GM15510 (cell line): ENCODE measurements around the gene DSG2.
A peak's percentile ranks its signal among the peaks of the same experiment; 100 is the strongest.

Experiments
- POLR2A ChIP-seq: IDR thresholded peaks from 3 replicates; pipeline ENCODE4 v1.6.1; 2011; ENCODE audit warnings: borderline replicate concordance; ENCODE audit not compliant: insufficient read length; ENCODE audit errors: extremely low read depth

The DSG2 gene

DNA sequence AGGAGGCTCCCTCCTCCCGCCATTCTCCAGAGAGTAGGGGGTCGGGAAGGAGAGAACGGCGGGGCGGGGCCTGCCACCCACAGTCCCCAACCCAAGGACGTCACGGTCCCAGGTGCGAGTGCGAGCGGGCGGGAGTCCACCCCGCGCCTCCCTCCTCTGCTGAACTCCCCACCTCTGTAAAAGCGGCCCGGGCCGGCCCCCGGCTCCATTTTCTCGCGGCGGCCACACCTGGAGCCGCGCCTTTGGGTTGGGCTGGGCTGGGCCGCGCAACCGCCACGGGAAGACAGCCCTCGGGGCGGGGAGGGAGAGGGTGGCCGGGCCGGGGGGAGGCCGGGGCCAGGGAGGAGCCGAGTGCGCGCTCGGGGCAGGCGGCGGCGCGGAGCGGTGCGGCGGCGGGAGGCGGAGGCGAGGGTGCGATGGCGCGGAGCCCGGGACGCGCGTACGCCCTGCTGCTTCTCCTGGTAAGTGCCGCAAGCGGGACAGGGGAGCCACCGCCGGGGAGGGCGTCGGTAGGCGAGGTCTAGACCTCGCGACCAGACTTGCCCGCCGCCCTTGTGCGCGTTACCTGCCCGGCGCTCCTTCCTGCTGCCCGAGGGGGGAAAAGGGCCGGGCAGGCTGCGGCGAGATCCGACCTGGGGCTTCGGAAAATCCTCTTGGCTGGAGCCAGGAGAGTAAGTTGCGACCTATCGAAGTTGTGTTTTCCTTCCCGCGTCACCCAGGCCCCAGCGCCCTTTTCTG lies at the start of gene DSG2:
TSS of gene DSG2 (plus strand) at position 342 of the 738 bp plus-strand sequence. CDS start at position 417, 75 bp downstream.
- peak; percentile 44 for TF ChIP-seq POLR2A

DNA sequence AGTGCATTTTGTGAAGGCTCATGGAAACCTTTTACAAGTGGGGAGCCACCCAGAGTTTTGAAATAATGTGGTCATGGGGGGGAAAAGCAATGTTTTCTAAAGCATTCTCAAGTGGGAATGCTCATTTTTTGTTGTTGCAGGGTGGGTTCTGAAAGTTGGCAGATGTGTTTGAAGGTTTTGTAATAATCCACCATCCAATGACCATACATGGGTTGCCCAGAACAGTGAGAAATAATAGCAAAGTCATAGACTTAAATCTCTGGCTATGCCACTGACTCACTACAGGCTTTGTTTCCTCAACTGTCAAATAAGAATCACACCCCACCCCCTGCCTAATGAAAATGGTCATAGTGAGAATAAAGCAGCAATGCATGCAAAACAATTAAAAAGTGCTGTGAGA lies 47.6 kb upstream of the DSG2 start:
- TF ChIP-seq POLR2A, result no peak

DNA sequence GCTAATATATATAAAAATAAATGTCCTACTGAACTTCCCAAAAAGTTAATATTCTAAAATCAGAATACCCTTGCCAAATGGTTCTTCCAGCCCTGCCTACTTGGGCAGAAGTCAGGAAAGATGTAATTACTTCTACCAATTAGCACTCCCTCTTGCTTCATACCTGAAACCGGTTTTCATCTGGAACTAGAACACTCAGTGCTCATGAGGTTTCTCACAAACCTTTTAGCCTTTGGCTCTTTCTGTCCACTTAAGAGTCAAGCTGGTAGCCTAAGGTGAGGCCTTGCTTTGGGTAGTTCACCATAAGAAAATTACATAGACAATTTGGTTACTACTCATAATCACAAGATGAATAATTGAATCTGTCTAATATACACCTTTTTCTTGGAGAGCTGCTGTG lies 46.4 kb upstream of the DSG2 start:
- no peak for TF ChIP-seq POLR2A

DNA sequence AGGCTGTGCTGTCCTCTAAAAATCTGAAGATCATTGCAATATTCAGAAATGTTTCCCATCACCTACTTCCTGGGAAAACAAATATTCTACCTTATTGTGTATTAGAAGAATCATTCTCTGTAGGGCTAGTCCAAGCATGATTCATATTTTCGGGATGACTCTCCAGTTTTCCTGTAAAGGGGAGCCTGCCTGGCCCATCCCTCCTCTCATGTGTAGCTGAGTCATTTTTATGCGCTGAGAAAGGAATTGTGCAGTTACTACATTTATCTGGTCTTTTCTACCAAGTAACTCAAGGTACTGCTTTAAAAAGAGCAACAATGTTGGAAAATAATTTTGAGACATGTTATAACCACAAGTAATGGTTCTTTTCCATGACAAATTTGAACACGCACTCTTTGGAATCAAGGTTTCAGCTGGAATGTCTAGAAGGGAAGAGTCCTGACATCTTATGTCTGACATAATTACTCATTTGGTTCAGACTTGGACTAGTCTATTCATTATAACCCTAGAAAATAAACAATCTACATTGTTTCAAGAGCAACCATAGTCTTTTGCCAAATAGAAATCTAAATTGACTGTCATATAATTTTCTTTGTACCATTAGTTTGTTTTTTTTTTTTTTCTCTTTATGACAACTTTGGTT lies 43.8 kb upstream of the DSG2 start:
- no peak for TF ChIP-seq POLR2A

DNA sequence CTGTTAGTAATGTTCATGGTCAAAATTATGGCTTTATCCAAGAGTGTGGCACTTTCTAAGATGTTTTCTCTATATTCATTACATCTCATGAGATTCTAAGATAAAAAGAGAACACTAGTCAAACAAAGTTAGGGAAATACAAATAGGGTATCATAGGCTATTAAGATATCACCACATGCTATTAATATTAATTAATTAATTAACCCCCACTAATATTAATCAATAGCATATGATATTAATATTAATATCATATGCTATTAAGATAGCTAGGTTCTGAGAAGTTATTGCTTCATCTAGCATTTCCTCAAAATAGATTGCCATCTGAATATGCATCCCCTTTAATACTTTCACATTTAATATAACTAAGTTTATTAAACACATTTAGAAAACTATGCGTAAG lies 28.3 kb upstream of the DSG2 start:
- TF ChIP-seq POLR2A, result no peak

DNA sequence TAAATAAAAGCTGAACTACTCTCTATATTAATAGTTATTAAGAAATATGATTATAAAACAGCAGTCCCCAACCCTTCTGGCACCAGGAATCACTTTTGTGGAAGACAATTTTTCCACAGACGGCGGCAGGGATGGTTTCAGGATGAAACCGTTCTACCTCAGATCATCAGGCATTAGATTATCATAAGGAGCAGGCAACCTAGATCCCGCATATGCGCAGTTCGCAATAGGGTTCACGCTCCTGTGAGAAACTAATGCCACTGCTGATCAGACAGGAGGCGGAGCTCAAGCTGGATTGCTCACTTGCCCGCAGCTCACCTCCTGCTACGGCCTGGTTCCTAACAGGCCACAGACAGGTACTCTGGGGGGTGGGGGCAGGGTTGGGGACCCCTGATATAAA lies 19.3 kb upstream of the DSG2 start:
- TF ChIP-seq POLR2A, result no peak

DNA sequence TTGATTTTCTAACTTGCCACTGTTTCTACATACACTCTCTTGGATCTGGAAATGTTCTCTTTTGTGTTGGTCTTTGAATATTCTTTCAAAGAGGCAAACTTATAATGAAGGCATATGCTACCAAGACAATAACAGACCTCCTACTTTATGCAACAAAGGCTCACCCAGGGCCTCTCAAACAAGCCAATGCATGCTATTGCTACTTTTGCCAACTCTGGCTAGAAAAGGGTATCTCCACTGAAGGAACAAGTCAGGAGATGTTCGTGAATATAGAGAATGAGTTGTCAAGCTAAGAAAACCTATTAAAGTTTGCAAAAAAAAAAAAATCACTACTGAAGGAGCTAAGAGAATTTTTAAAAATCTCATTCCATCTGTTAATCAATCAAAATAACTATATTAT lies 15.9 kb upstream of the DSG2 start:
- TF ChIP-seq POLR2A, result no peak

DNA sequence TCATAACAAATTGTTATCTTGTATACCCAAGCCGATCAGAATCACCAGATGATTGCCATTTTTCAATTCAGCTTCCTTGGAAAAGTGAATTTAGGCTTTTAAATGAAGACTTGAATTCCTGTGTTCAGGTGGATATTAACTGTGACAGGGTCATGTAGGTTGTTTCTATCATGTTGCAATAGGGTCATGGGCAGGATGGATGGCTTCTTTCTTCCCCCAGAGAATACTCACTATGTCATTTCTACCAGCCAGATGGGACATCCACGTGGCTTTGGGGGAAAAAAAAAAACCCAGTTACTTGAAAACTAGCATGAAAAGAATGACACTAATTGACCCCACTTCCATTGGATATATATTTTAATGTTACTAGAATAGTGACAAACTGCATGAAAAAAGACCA lies 14.6 kb upstream of the DSG2 start:
- no peak for TF ChIP-seq POLR2A

DNA sequence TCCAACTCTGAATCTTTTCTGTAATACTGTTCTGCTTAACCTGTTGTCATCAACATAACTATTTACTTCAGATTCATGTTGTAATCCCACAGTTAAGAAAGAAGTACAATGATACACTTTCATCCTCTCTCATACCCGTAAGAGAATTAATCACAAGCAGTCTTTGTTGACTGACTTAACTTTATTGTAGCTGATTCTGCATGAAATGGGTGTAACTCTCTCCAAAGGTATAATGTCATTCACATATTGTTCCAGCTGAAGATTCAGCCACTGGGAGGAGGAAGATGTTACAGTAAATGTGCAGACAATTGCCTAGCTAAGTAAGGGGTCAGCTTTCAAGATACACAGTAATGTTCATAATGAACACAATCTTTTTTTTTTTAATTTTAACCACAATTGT lies 13.5 kb upstream of the DSG2 start:
- no peak for TF ChIP-seq POLR2A

DNA sequence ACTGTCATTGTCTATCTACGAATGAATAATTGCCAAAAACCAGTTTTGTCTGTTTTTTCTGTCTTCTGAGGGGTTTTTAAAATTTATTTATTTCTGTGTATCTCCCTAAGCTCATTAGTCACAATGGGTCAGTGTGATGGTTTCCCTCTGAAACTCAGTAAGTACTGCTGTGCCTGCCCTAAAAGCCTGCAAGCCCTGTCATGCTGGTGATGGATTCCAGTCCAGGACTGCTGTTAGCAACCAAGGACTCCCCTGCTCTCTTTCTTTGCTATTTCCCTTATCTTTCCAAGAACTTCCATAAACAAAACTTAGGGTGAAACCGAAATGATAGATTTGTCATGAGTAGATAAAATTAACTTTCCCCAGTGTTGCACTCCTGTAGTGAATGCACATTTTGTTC lies 11.8 kb upstream of the DSG2 start:
- no peak for TF ChIP-seq POLR2A

DNA sequence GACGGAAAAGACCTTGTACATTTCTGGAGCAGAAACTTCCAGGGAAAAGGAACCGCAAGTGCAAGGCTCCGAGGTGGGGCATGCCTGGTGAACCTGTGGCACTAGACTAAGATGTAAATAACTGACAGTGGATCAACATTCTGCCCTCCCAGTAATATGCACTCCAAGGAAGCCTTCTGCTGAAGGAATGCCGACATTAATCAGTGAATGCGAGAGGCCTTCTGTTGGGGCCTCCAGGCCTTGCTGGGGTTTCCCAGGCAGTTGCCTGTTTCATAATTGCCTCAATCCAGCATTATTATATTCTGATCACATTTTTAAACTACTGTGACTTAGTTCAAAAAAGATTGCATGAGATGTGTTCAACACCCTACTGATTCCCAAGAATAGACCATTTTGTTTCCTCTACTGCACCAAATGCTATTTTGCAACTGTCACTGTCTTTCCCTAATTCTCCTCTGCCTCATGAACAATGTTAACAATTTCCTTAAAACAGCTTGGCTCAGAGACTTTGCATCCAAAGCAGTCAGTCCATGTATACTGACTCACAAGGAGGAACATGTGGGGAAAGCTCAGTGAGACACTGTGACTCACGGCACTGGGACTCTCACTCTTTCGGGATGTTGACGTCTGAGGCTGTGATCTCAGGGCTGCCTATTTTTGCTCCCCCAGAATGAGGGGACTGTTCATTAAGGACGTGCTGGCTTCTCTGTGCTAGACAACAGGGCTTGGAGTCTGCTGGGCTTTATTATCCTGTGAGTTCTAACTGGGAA lies 10.5 kb upstream of the DSG2 start:
- TF ChIP-seq POLR2A, result no peak

DNA sequence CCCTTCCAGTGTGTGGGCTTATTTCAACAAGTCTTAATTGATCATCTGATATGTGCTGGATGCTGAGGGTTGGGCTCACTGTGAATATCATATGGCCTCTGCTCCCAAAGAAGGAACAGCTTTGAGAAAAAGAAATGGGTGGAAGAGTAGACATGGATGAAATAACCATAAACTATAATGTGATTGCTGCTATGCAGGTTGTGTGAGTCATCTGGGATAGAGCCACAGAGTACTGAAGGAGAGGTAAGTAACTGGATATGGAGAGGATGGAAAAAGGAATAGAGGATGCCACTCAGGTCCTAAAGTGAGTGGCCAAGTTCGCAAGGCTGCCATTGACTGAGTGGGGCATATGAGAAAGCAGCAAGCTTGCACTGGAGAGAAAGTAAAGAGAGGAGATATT lies 8.7 kb upstream of the DSG2 start:
- TF ChIP-seq POLR2A, result no peak

DNA sequence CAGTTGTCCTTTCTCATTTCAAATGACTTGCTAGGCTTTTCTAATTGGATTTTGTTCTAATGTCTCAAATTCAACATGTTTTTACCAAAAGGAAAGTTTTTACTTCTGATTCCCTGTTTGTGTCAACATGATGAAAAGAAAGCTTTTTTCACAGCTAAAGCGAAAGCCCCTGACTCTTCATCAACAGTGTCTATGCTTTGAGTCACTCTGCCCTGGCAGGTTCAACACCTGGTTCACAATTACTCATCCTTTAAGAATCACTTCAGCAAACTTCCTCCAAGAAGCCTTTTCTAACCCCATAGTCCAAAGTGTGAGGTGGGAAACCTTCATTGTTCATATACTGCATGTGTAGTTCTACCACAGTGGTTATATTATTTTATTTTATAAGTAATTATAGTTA lies 7.6 kb upstream of the DSG2 start:
- TF ChIP-seq POLR2A, result no peak

DNA sequence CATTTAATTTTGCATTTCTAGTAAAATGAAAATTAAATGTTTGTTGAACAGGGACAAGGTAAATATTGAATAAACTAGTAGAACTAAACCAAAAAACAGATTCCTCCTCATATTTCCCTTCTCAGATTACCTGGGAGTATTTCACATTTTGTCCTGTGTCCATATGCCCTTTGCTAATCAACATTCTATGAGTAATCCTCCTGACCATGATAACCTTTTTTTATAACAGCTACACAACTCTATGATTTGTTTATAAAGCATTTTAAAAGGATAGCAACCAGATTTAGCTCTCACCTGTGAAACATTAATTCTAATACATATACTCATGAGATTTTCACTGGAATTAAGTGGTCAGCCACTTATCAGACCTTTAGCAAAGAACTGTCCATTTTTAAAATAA lies 7.1 kb upstream of the DSG2 start:
- TF ChIP-seq POLR2A, result no peak

DNA sequence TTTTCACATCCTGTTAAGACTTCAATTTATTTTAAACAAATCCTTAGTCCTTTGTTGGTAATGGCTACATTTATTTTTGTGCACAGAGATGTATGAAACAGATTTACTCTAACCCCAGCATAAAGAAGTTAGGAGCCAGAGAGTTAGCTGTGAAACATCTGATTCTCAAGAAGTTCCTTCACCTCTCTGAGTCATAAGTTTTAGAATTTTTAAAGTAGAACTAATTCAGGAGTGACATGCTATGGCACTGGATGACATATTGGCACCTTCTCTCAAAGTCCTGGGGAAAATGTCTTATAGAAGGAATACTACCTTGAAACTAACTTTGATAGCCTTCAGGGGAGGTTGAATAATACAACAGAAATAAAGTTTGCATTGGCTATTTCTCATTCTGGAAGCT lies 6.4 kb upstream of the DSG2 start:
- no peak for TF ChIP-seq POLR2A

DNA sequence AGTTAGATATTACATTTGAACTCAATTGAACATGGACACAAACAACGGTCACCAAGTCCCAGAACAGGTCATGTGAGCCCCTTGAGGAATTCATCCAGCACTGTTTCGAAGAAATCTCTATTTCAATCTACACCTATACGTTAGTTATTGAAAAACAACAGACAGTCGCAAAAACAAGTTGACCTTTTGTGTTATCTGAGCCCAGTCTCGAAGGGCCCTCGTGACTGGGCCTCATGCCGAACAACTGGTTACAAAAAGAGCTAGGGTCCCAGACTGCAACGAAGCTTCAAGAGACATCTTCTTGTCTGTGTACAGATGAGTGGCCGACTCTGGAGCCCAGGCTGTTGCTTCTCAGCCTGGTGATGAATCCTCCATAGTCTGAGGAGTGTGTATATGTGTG lies 5.3 kb upstream of the DSG2 start:
- no peak for TF ChIP-seq POLR2A
